ENCODE data around the gene STK40. TPM values are rescaled to one million over a fixed set of nuclear protein-coding genes. Genes with fewer than 3 reads are reported as not detected.

Gene STK40
- total RNA-seq, 1 experiment from 2014 or later: 26.2 TPM

DNA sequence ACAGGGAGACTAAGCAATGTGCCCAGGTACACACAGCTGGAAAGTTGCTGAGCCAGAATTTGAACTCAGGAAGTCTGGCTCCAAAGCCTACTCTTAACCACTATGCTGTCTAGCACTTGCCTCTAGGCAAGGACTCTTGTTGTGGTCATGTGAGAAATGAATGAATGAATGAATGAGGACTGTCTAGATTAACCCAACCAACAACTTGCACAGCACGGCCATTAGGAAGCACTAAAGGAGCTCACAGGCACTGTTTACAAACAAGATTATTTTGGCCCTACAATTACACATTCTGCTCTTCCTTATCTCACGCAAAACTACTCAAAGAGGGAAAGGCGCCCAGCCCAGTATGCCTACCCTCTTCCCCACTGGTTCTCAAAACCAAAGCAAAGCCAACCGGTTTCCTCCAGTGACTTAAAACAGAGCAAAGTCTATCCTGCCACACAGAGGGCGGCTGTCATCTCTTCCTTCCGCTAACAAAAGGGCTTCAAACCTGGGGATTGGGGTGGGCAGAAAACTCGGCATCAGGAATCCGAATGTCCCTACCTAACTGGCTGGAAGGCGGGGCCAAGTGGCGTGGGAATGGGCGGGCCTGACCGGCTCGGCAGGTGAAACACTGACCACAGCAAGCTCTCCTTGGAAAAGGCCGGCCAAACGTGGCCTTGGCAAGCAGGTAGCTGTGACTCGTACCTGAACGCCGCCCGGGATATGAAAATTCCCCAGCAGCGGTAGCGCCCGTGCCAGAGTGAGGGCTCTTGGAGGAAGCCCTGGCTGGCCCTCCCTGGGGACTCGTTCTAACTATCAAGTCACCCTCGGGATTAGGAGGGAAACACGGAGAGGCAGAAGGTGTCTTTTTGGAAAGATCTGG lies 948 bp downstream of the STK40 start:
- H3K4me2 ChIP-seq (ENCODE audit: insufficient read depth, insufficient read length, low read length): peak overlapping the region; percentile 59
- Mint-ChIP-seq H3K4me1 (peaks cover 33 to 43% of the 10 kb centered on the region in 2 experiments), H3K27ac (peak overlapping the region; percentile 69 to 86 (median 77))

More for the DNA sequence above, 948 bp downstream of the STK40 start:
- H3K9ac ChIP-seq (ENCODE audit: extremely low read depth, insufficient read length, low read length): peak overlapping the region; percentile 68
- H2AFZ ChIP-seq (ENCODE audit: low read length): no peak overlapping the region
- H2BK12ac ChIP-seq (ENCODE audit: insufficient read length, low read depth, low read length): no peak overlapping the region
- H2BK15ac ChIP-seq (ENCODE audit: low read depth, low read length): no peak overlapping the region
- H3K36me3 Mint-ChIP-seq (ENCODE audit: insufficient read depth in 1 of 3, low read depth in 3 of 3): peaks cover 3 to 6% (median 5%) of the 10 kb centered on the region in 3 experiments; a peak in 5 of 7 replicates
- no peaks in the 10 kb centered on the region for H3K9me3 ChIP-seq (ENCODE audit: control insufficient read depth, low read depth, low read length)
- no CpG with 5 or more reads among the region's 25 CpGs for WGBS (ENCODE audit: extremely low coverage, insufficient read length, low lambda C conversion rate)
- H3K27me3 Mint-ChIP-seq (ENCODE audit: low read depth): no peaks in the 10 kb centered on the region
- no peaks in the 10 kb centered on the region for H4K20me1 ChIP-seq (ENCODE audit: control insufficient read depth, insufficient read depth, insufficient read length)
- H3K27me3 ChIP-seq (ENCODE audit: insufficient read depth, low read length): no peaks in the 10 kb centered on the region
- no peak overlapping the region for H3K27ac ChIP-seq (ENCODE audit: insufficient read length, low read depth, low read length)
- H2BK120ac ChIP-seq (ENCODE audit: low read depth, low read length, poor library complexity, severe bottlenecking): no peak overlapping the region
- H3K18ac ChIP-seq (ENCODE audit: insufficient read length, low read depth, low read length): no peak overlapping the region
- no peak overlapping the region for H2AK5ac ChIP-seq (ENCODE audit: insufficient read length, low read length)
- no peak overlapping the region for H4K5ac ChIP-seq (ENCODE audit: insufficient read length, low read depth, low read length)
- H3K79me2 ChIP-seq (ENCODE audit: insufficient read depth, low read length): peaks cover 12% of the 10 kb centered on the region; the same call in 1 of the 2 replicates
- H3K4me3 Mint-ChIP-seq: peak overlapping the region; percentile 87 to 97
- DNase-seq: peak; percentile 71
- peaks cover 11% of the 10 kb centered on the region for H3K23me2 ChIP-seq (ENCODE audit: insufficient read length, low read depth, low read length, poor library complexity, severe bottlenecking)
- no peak overlapping the region for H4K91ac ChIP-seq (ENCODE audit: insufficient read length, low read depth, low read length)
- no peak overlapping the region for H3K4ac ChIP-seq (ENCODE audit: low read depth, low read length)
- H2BK20ac ChIP-seq (ENCODE audit: low read depth, low read length, poor library complexity, severe bottlenecking): no peak overlapping the region
- no peak overlapping the region for H3K56ac ChIP-seq (ENCODE audit: insufficient read length, low read depth, low read length)
- H3K4me1 ChIP-seq (ENCODE audit: insufficient read depth, low read length): peaks cover 5% of the 10 kb centered on the region; the same call in 1 of the 2 replicates
- no peak overlapping the region for H3K23ac ChIP-seq (ENCODE audit: insufficient read length, low read depth, low read length)
- no peaks in the 10 kb centered on the region for H3K79me1 ChIP-seq (ENCODE audit: insufficient read depth, low read depth, low read length, poor library complexity, severe bottlenecking)
- H3K9me3 Mint-ChIP-seq: no peaks in the 10 kb centered on the region
- no peak overlapping the region for H3K14ac ChIP-seq (ENCODE audit: insufficient read depth, low read length)
- TF ChIP-seq, protein P1, sequence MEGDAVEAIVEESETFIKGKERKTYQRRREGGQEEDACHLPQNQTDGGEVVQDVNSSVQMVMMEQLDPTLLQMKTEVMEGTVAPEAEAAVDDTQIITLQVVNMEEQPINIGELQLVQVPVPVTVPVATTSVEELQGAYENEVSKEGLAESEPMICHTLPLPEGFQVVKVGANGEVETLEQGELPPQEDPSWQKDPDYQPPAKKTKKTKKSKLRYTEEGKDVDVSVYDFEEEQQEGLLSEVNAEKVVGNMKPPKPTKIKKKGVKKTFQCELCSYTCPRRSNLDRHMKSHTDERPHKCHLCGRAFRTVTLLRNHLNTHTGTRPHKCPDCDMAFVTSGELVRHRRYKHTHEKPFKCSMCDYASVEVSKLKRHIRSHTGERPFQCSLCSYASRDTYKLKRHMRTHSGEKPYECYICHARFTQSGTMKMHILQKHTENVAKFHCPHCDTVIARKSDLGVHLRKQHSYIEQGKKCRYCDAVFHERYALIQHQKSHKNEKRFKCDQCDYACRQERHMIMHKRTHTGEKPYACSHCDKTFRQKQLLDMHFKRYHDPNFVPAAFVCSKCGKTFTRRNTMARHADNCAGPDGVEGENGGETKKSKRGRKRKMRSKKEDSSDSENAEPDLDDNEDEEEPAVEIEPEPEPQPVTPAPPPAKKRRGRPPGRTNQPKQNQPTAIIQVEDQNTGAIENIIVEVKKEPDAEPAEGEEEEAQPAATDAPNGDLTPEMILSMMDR (conservative IDR thresholded peaks at IDR 0.05): no peak
- no peak overlapping the region for H3T11ph ChIP-seq (ENCODE audit: low read length)
- no peak overlapping the region for H2BK5ac ChIP-seq (ENCODE audit: insufficient read length, low read length)
- no peak overlapping the region for H4K8ac ChIP-seq (replicated peaks; ENCODE audit: insufficient read length, low read depth, low read length)

All from H9 (cell line).